H1 (cell line): ENCODE results near the gene GPLD1. TPM values are rescaled to one million over a fixed set of nuclear protein-coding genes. Genes with fewer than 3 reads are reported as not detected.

Experiments used
- CTCF ChIA-PET: fragments of 300-600 bp; sonication (Branson Sonifier 250); formaldehyde crosslinking; loops from one replicate; lab custom pipeline; 2021; ENCODE audit not compliant: partially characterized antibody; lab: Charles Lee
- POLR2A ChIA-PET: fragments of 300-600 bp; sonication (Branson Sonifier 250); formaldehyde crosslinking; loops from one replicate; lab custom pipeline; 2021; ENCODE audit warnings: inconsistent platforms; ENCODE audit not compliant: partially characterized antibody; lab: Charles Lee
- DNase-seq, 2 experiments: peaks; one replicate each; pipeline versions ENCODE4 v3.0.0 to v3.0.0-alpha.2; 2010 to 2022; ENCODE audit warnings: low spot score in 2 of 2, low read depth in 1 of 2, mixed read lengths in 1 of 2
- FAIRE-seq: peaks from 2 replicates; lab custom pipeline; 2011; peaks lifted over from hg19 to GRCh38; lab: Jason Lieb, UNC
- H2AFZ ChIP-seq: 2 replicates; pipeline ENCODE4 v1.8.1; 2012; ENCODE audit warnings: low read length, inconsistent platforms
- H2AK5ac ChIP-seq: 2 replicates; pipeline ENCODE4 v1.6.1; 2013; ENCODE audit warnings: low read depth, low read length
- H2BK120ac ChIP-seq: replicated peaks from 2 replicates; pipeline ENCODE3; 2013; ENCODE audit warnings: low read depth, low read length, inconsistent platforms
- H2BK12ac ChIP-seq: 2 replicates; pipeline ENCODE4 v1.6.1; 2013; ENCODE audit warnings: low read depth, low read length
- H2BK15ac ChIP-seq: 2 replicates; pipeline ENCODE4 v1.6.1; 2013; ENCODE audit warnings: low read length
- H2BK20ac ChIP-seq: 2 replicates; pipeline ENCODE4 v1.6.1; 2013; ENCODE audit warnings: low read length
- H2BK5ac ChIP-seq: 2 replicates; pipeline ENCODE4 v1.6.1; 2013; ENCODE audit warnings: low read depth, low read length
- H3K14ac ChIP-seq: 2 replicates; pipeline ENCODE4 v1.6.1; 2013; ENCODE audit warnings: inconsistent platforms; ENCODE audit not compliant: insufficient read length
- H3K18ac ChIP-seq: 2 replicates; pipeline ENCODE4 v1.6.1; 2013; ENCODE audit warnings: low read length; ENCODE audit errors: extremely low read depth
- H3K23ac ChIP-seq: 2 replicates; pipeline ENCODE4 v1.6.1; 2013; ENCODE audit warnings: inconsistent platforms; ENCODE audit not compliant: insufficient read length
- H3K23me2 ChIP-seq: 2 replicates; pipeline ENCODE4 v1.6.1; 2013; ENCODE audit warnings: low read depth, low read length
- H3K27ac ChIP-seq: 2 replicates; pipeline ENCODE4 v1.6.1; 2011; ENCODE audit warnings: low read depth, low read length, inconsistent platforms
- H3K27me3 ChIP-seq, 4 experiments: replicated peaks in 1 of 4; 1 replicate in 1 of 4; 2 replicates in 3 of 4; pipeline versions ENCODE4 v1.6.1 to v1.8.1; 2011 to 2013; ENCODE audit warnings: low read length in 3 of 4, mild to moderate bottlenecking in 3 of 4, inconsistent platforms in 2 of 4, mixed read lengths in 2 of 4, moderate library complexity in 1 of 4; ENCODE audit not compliant: control insufficient read depth in 3 of 4, insufficient read depth in 3 of 4; ENCODE audit errors: extremely low read depth in 1 of 4
- H3K36me3 ChIP-seq, 4 experiments: 2 replicates each; pipeline versions ENCODE4 v1.6.1 to v1.8.1; 2011 to 2013; ENCODE audit warnings: mild to moderate bottlenecking in 4 of 4, low read length in 3 of 4, moderate library complexity in 2 of 4, control low read depth in 1 of 4, inconsistent platforms in 1 of 4; ENCODE audit not compliant: insufficient read depth in 4 of 4, control insufficient read depth in 2 of 4
- H3K4ac ChIP-seq: replicated peaks from 2 replicates; pipeline ENCODE3; 2013; ENCODE audit warnings: low read length, low read depth, mixed read lengths, inconsistent platforms; ENCODE audit not compliant: insufficient read length
- H3K4me1 ChIP-seq, 4 experiments: replicated peaks in 1 of 4; 1 replicate in 1 of 4; 2 replicates in 3 of 4; pipeline versions ENCODE4 v1.6.1 to v1.8.1; 2011 to 2013; ENCODE audit warnings: low read length in 3 of 4, inconsistent platforms in 2 of 4, mixed read lengths in 1 of 4; ENCODE audit not compliant: insufficient read depth in 4 of 4, control insufficient read depth in 3 of 4
- H3K4me2 ChIP-seq, 2 experiments: 2 replicates each; pipeline versions ENCODE4 v1.6.1 to v1.8.1; 2011 to 2013; ENCODE audit warnings: low read depth in 2 of 2, low read length in 2 of 2, control low read depth in 1 of 2, inconsistent platforms in 1 of 2, mild to moderate bottlenecking in 1 of 2; ENCODE audit not compliant: insufficient read depth in 1 of 2
- H3K4me3 ChIP-seq, 4 experiments: fragments of 200-600, 300-600 bp in 1 of 4; sonication (generic), shearing (Covaris generic), sonication (Bioruptor Twin) in 1 of 4; 2 replicates each; pipeline versions ENCODE4 v1.5.1 to v1.8.1; 2011 to 2016; ENCODE audit warnings: low read length in 4 of 4, low read depth in 3 of 4, control low read depth in 2 of 4, inconsistent platforms in 2 of 4, mild to moderate bottlenecking in 2 of 4, mixed read lengths in 1 of 4, moderate library complexity in 1 of 4; ENCODE audit not compliant: insufficient read depth in 2 of 4; ENCODE audit errors: extremely low read depth in 1 of 4
- H3K56ac ChIP-seq: replicated peaks from 2 replicates; pipeline ENCODE3; 2013; ENCODE audit warnings: low read depth, mild to moderate bottlenecking, mixed read lengths, low read length, inconsistent platforms; ENCODE audit not compliant: insufficient read length
- H3K79me1 ChIP-seq: 2 replicates; pipeline ENCODE4 v1.6.1; 2013; ENCODE audit warnings: low read depth, low read length, control low read depth
- H3K79me2 ChIP-seq, 2 experiments: 2 replicates each; pipeline versions ENCODE4 v1.6.1 to v1.8.1; 2012 to 2013; ENCODE audit warnings: low read length in 2 of 2, mild to moderate bottlenecking in 2 of 2, inconsistent platforms in 1 of 2; ENCODE audit not compliant: insufficient read depth in 2 of 2, control insufficient read depth in 1 of 2
- H3K9ac ChIP-seq, 4 experiments: replicated peaks in 1 of 4; 1 replicate in 1 of 4; 2 replicates in 3 of 4; pipeline versions ENCODE4 v1.6.1 to v1.8.1; 2011 to 2013; ENCODE audit warnings: low read depth in 3 of 4, low read length in 3 of 4, control low read depth in 2 of 4, mild to moderate bottlenecking in 2 of 4, moderate library complexity in 2 of 4, inconsistent platforms in 1 of 4; ENCODE audit errors: extremely low read depth in 1 of 4
- H3K9me3 ChIP-seq, 2 experiments: 2 replicates each; pipeline versions ENCODE4 v1.6.1 to v1.8.1; 2012 to 2013; ENCODE audit warnings: mild to moderate bottlenecking in 2 of 2, moderate library complexity in 2 of 2, control low read depth in 1 of 2, inconsistent platforms in 1 of 2, low read depth in 1 of 2, low read length in 1 of 2, mixed read lengths in 1 of 2; ENCODE audit not compliant: insufficient read depth in 2 of 2
- H4K20me1 ChIP-seq, 2 experiments: replicated peaks in 1 of 2; 2 replicates each; pipeline versions ENCODE3 to v1.8.1; 2011 to 2013; ENCODE audit warnings: inconsistent platforms in 2 of 2, low read length in 2 of 2, mild to moderate bottlenecking in 1 of 2; ENCODE audit not compliant: insufficient read depth in 2 of 2, control insufficient read depth in 1 of 2
- H4K5ac ChIP-seq: 2 replicates; pipeline ENCODE4 v1.6.1; 2013; ENCODE audit warnings: low read length, low read depth, mixed read lengths, inconsistent platforms; ENCODE audit not compliant: insufficient read length
- H4K8ac ChIP-seq: 2 replicates; pipeline ENCODE4 v1.8.0; 2013; ENCODE audit warnings: mild to moderate bottlenecking, moderate library complexity, low read length, inconsistent platforms; ENCODE audit not compliant: insufficient read depth; ENCODE audit errors: extremely low read depth
- H4K91ac ChIP-seq: replicated peaks from 2 replicates; pipeline ENCODE3; 2013; ENCODE audit warnings: low read length, mixed read lengths, inconsistent platforms; ENCODE audit not compliant: insufficient read length
- CTBP2 ChIP-seq: IDR thresholded peaks from 2 replicates; pipeline ENCODE4 v1.7.0; 2011; ENCODE audit warnings: borderline replicate concordance, mild to moderate bottlenecking, moderate library complexity, mixed read lengths, low read length; ENCODE audit not compliant: insufficient read depth, insufficient read length
- E2F6 ChIP-seq: IDR thresholded peaks from 2 replicates; pipeline ENCODE4 v1.6.1; 2012; ENCODE audit warnings: inconsistent platforms
- GTF2F1 ChIP-seq: IDR thresholded peaks from 2 replicates; pipeline ENCODE4 v1.6.1; 2012; ENCODE audit warnings: low read depth, low read length, improper control_type of control experiment, borderline replicate concordance
- HDAC2 ChIP-seq, 2 experiments: fragments of 300-600 bp in 1 of 2; sonication (generic) in 1 of 2; IDR thresholded peaks; 2 replicates each; pipeline ENCODE4 v1.6.1; 2011 to 2012; ENCODE audit warnings: low read depth in 2 of 2, low read length in 2 of 2, mild to moderate bottlenecking in 2 of 2, moderate library complexity in 2 of 2, borderline replicate concordance in 1 of 2, inconsistent platforms in 1 of 2
- JUND ChIP-seq: IDR thresholded peaks from 2 replicates; pipeline ENCODE4 v1.6.1; 2011; ENCODE audit warnings: mild to moderate bottlenecking, improper control_type of control experiment, low read length
- RBBP5 ChIP-seq: IDR thresholded peaks from 2 replicates; pipeline ENCODE4 v1.7.1; 2012; ENCODE audit warnings: low read depth, mild to moderate bottlenecking, inconsistent platforms, low read length, moderate library complexity, borderline replicate concordance
- SAP30 ChIP-seq: fragments of 300-600 bp; sonication (generic); IDR thresholded peaks from 2 replicates; pipeline ENCODE4 v1.7.1; 2012; ENCODE audit warnings: low read length, moderate library complexity, mild to moderate bottlenecking, inconsistent platforms; ENCODE audit not compliant: insufficient read depth, insufficient replicate concordance
- SIRT6 ChIP-seq: IDR thresholded peaks from one replicate; pipeline ENCODE4 v1.7.1; 2012; ENCODE audit warnings: low read length, inconsistent platforms
- SP2 ChIP-seq: IDR thresholded peaks from 2 replicates; pipeline ENCODE4 v1.6.1; 2012; ENCODE audit warnings: mild to moderate bottlenecking, low read length, inconsistent platforms
- TAF1 ChIP-seq: IDR thresholded peaks from 2 replicates; pipeline ENCODE4 v1.6.1; 2011; ENCODE audit warnings: mild to moderate bottlenecking, low read depth, low read length
- TCF12 ChIP-seq: IDR thresholded peaks from 2 replicates; pipeline ENCODE4 v1.6.1; 2011; ENCODE audit warnings: low read depth, mild to moderate bottlenecking, low read length
- WGBS, 2 experiments: shearing (Covaris generic) in 1 of 2; methylation state at CpG; one replicate each; pipeline versions ENCODE4 v1.1.6 to v1.1.7; 2013 to 2015; ENCODE audit warnings: low lambda C conversion rate in 2 of 2, mixed read lengths in 2 of 2, inconsistent platforms in 1 of 2, low coverage in 1 of 2, missing lambda C conversion rate in 1 of 2; ENCODE audit not compliant: insufficient replicate concordance in 2 of 2, insufficient coverage in 1 of 2, insufficient read length in 1 of 2; ENCODE audit errors: extremely low coverage in 1 of 2, missing lambda C conversion rate in 1 of 2; 5-methylcytosine and 5-hydroxymethylcytosine counted together
- polyA plus RNA-seq, 7 experiments: library from polyadenylated mRNA; depleted of rRNA in 3 of 7; stranded (reverse) in 5 of 7; unstranded in 2 of 7; fragments of >200 nt in 5 of 7; fragments of 200-250 nt in 2 of 7; gene quantifications; 1 replicate in 5 of 7; 2 replicates in 1 of 7; 4 replicates in 1 of 7; pipeline versions ENCODE4 v1.2.1 to v1.2.3, GENCODE V29; 2011 to 2013; ENCODE audit warnings: missing spikeins in 2 of 7, mixed read lengths in 2 of 7
- total RNA-seq: library from RNA; stranded (reverse); fragmentation: NEBNext Ultra II Directional; extraction: Animal tissue kit (Norgen Biotek cat#: 25700); gene quantifications from 2 replicates; pipeline ENCODE4 v1.2.1, GENCODE V29; 2021

GPLD1 gene
- total and polyA plus RNA-seq, 2 of the 8 experiments (the other 6 are each of a cell fraction or from before 2014, with no cell fraction given): 3.7 to 5.3 TPM

DNA sequence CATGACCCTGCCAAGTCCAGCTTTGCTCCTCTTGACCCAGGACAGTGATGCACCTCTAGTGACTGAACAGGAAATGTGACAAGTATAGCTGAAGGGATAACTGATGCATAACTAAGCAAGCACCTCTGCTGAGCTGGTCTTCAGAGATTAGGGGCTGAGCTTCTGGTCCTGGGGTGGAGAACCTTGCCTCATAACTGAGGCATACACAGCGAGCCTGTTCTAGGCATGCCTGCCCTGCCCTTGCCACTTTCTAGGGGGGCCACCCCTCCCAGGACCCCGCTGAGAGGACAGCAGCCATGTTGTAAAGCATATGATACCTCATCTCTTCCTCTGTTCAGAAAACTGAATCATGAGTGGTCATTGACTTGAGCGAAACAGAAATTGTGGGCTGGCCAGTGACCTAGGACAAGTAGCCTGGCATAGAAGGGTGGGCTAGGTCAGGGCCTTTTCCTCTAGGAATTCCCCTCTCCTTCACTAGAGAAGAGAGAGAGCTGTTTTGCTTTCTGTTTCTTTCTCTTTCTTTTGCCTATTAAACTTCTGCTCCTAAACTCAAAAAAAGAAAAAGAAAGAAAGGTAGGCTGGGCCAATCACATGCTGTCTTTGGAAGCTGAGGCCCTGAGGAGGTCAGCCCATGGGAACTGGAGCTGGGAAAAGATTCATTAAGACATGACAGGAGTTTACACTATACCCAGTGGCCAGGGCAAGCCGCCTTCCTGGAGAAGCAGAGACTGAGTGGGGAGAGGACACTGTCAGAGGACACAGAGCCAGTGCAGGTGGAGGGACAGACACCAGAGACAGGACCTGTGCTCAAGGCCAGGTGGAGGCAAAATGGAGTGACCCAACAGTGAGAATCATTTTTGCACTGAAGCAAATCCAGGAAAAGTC, 28.5 kb upstream of the GPLD1 start:
- Histone ChIP-seq H3K4me1 (no peaks in the 10 kb centered on the region), H3K9ac (no peak overlapping the region), H3K79me2 (no peaks in the 10 kb centered on the region), H2BK5ac (no peak overlapping the region), H2BK20ac (no peak overlapping the region), H3K79me1 (no peaks in the 10 kb centered on the region), H3K4me3 (no peak overlapping the region), H3K18ac (no peak overlapping the region), H2BK15ac (0 out of 2 replicates have a peak overlapping the region, but pooled peaks have one; percentile 16), H3K56ac (no peak overlapping the region), H3K9me3 (no peaks in the 10 kb centered on the region), H3K23ac (no peak overlapping the region), H3K27ac (no peak overlapping the region), H2AFZ (no peak overlapping the region), H4K91ac (no peak overlapping the region), H3K27me3 (no peaks in the 10 kb centered on the region), H2BK12ac (no peak overlapping the region), H3K14ac (no peak overlapping the region), H3K23me2 (no peaks in the 10 kb centered on the region; the same call in 1 of the 2 replicates), H4K5ac (no peak overlapping the region), H4K20me1 (no peaks in the 10 kb centered on the region), H2AK5ac (no peak overlapping the region), H3K36me3 (no peaks in the 10 kb centered on the region), H3K4ac (no peak overlapping the region), H3K4me2 (no peak overlapping the region), H4K8ac (no peak overlapping the region), H2BK120ac (no peak overlapping the region)
- ChIA-PET POLR2A (no interaction called here), CTCF (interaction anchor here (1.5 to 2.1 kb wide), 4 partner anchors 8 to 87 kb away, joined by 4 to 6 read pairs (median 5); partner anchors contain the start of gene ALDH5A1)
- DNase-seq (no peak), FAIRE-seq (no peak)
- 86% methylated on average over 4 of the region's 4 CpGs; no CpG with 5 or more reads in 1 of the 2 experiments for whole genome bisulfite sequencing, 2 experiments
- TF ChIP-seq SIRT6: no peak
- no peak for TF ChIP-seq SP2
- TF ChIP-seq TAF1: no peak
- no peak for TF ChIP-seq RBBP5
- TF ChIP-seq JUND: no peak
- no peak for TF ChIP-seq GTF2F1
- TF ChIP-seq CTBP2: no peak
- TF ChIP-seq TCF12: no peak
- TF ChIP-seq SAP30: no peak
- TF ChIP-seq HDAC2 (IDR thresholded peaks at IDR 0.05; ENCODE audit: borderline replicate concordance in 1 of 2, low read depth in 2 of 2, low read length in 2 of 2): no peak
- TF ChIP-seq E2F6: no peak
